HCT116 (cell line): Measurements from ENCODE around the gene ADNP. TPM values are rescaled to one million over a fixed set of nuclear protein-coding genes. Genes with fewer than 3 reads are reported as not detected.
A peak's percentile ranks its signal among the peaks of the same experiment; 100 is the strongest.

Experiments
- ATAC-seq: fragments of 200-7000 bp; cut with Tn5 transposase; 2 replicates; pipeline ENCODE4 v1.9.1; 2020; ENCODE audit warnings: mild to moderate bottlenecking, moderate library complexity
- BruUV-seq: library from RNA; stranded (reverse); fragments of 400-500 nt; replicated peaks from 2 replicates; lab custom pipeline; 2021; lab: Mats Ljungman, UMichigan
- CTCF ChIA-PET: fragments of 300-600 bp; sonication (Branson Sonifier 250); formaldehyde crosslinking; loops from one replicate; lab custom pipeline; 2021; ENCODE audit warnings: antibody characterized with exemption; lab: Charles Lee
- POLR2A ChIA-PET: fragments of 300-600, 350-600 bp; sonication (Branson Sonifier 250); formaldehyde crosslinking; loops from one replicate; lab custom pipeline; 2021; ENCODE audit warnings: antibody characterized with exemption; lab: Charles Lee
- RAD21 ChIA-PET, 2 experiments: fragments of 300-600 bp; sonication (Branson Sonifier 250); formaldehyde crosslinking; loops; one replicate each; lab custom pipeline; 2023; ENCODE audit warnings: low total read pairs in 2 of 2; ENCODE audit not compliant: uncharacterized antibody in 2 of 2, unreplicated experiment in 2 of 2, low non-redundant PET in 1 of 2; lab: Charles Lee
- DNase-seq: peaks from one replicate; pipeline ENCODE4 v3.0.0-alpha.2; 2010; ENCODE audit warnings: low read depth, low spot score
- H2AFZ ChIP-seq: fragments of 200-600 bp; shearing (Covaris generic), sonication (generic); 2 replicates; pipeline ENCODE4 v1.6.1; 2017; ENCODE audit warnings: low read depth, mixed run types, mixed read lengths, antibody characterized with exemption, low read length; ENCODE audit not compliant: poor library complexity, severe bottlenecking
- H3K27ac ChIP-seq: 2 replicates; pipeline ENCODE4 v1.5.1; 2012; ENCODE audit warnings: low read depth, low read length
- H3K27me3 ChIP-seq: fragments of 200-600 bp; sonication (generic); 2 replicates; pipeline ENCODE4 v1.6.1; 2016; ENCODE audit warnings: mixed run types, low read length, mixed read lengths; ENCODE audit not compliant: insufficient read depth
- H3K36me3 ChIP-seq, 2 experiments: fragments of 200-500 bp in 1 of 2; fragments of 200-600 bp in 1 of 2; sonication (Bioruptor generic) in 1 of 2; sonication (generic) in 1 of 2; 2 replicates each; pipeline versions ENCODE4 v1.5.1 to v1.6.1; 2014 to 2016; ENCODE audit warnings: low read length in 2 of 2, inconsistent platforms in 1 of 2, mixed read lengths in 1 of 2, mixed run types in 1 of 2; ENCODE audit not compliant: insufficient read depth in 2 of 2, control insufficient read depth in 1 of 2
- H3K4me1 ChIP-seq, 2 experiments: fragments of 200-600 bp in 1 of 2; sonication (generic) in 1 of 2; 2 replicates each; pipeline versions ENCODE4 v1.5.1 to v1.6.1; 2012 to 2017; ENCODE audit warnings: low read length in 2 of 2, inconsistent platforms in 1 of 2, mild to moderate bottlenecking in 1 of 2, mixed read lengths in 1 of 2, mixed run types in 1 of 2, moderate library complexity in 1 of 2; ENCODE audit not compliant: insufficient read depth in 2 of 2, control insufficient read depth in 1 of 2
- H3K4me2 ChIP-seq: fragments of 200-600 bp; sonication (generic); 2 replicates; pipeline ENCODE4 v1.6.1; 2017; ENCODE audit warnings: mixed run types, low read length, mixed read lengths
- H3K4me3 ChIP-seq, 2 experiments: fragments of 200-600 bp in 1 of 2; sonication (generic) in 1 of 2; replicated peaks in 1 of 2; 2 replicates each; pipeline ENCODE4 v1.5.1; 2011 to 2016; ENCODE audit warnings: low read length in 2 of 2, control low read depth in 1 of 2, low read depth in 1 of 2, mild to moderate bottlenecking in 1 of 2, mixed read lengths in 1 of 2, mixed run types in 1 of 2
- H3K79me2 ChIP-seq: fragments of 200-600 bp; sonication (generic); 2 replicates; pipeline ENCODE4 v1.6.1; 2017; ENCODE audit warnings: mild to moderate bottlenecking, mixed run types, low read length, moderate library complexity, mixed read lengths; ENCODE audit not compliant: insufficient read depth
- H3K9ac ChIP-seq: fragments of 200-600 bp; sonication (generic); 2 replicates; pipeline ENCODE4 v1.6.1; 2016; ENCODE audit warnings: low read length, mixed read lengths
- H3K9me2 ChIP-seq: fragments of 200-600 bp; sonication (generic), shearing (Covaris generic); 2 replicates; pipeline ENCODE4 v1.6.1; 2017; ENCODE audit warnings: mixed run types, mild to moderate bottlenecking, moderate library complexity; ENCODE audit not compliant: insufficient read depth
- H3K9me3 ChIP-seq, 2 experiments: fragments of 200-500 bp in 1 of 2; fragments of 200-600 bp in 1 of 2; sonication (Bioruptor generic) in 1 of 2; sonication (generic) in 1 of 2; 2 replicates each; pipeline ENCODE4 v1.6.1; 2014 to 2017; ENCODE audit warnings: low read length in 2 of 2, mixed read lengths in 2 of 2, inconsistent platforms in 1 of 2, low read depth in 1 of 2, mild to moderate bottlenecking in 1 of 2, mixed run types in 1 of 2, moderate library complexity in 1 of 2; ENCODE audit not compliant: control insufficient read depth in 1 of 2, insufficient read depth in 1 of 2
- H4K20me1 ChIP-seq: fragments of 200-600 bp; sonication (generic), shearing (Covaris generic); 2 replicates; pipeline ENCODE4 v1.6.1; 2017; ENCODE audit warnings: mixed run types, mild to moderate bottlenecking, moderate library complexity; ENCODE audit not compliant: insufficient read depth
- ATF3 ChIP-seq: IDR thresholded peaks from 2 replicates; pipeline ENCODE4 v1.6.1; 2012
- CEBPB ChIP-seq: IDR thresholded peaks from 2 replicates; pipeline ENCODE4 v1.6.1; 2012; ENCODE audit warnings: low read depth
- CTCF ChIP-seq, 3 experiments: fragments of 200-600 bp in 1 of 3; sonication (generic) in 1 of 3; IDR thresholded peaks in 2 of 3; conservative IDR thresholded peaks in 1 of 3; 2 replicates each; pipeline ENCODE4 v1.5.1; 2012 to 2017; ENCODE audit warnings: low read depth in 2 of 3, low read length in 2 of 3, antibody characterized with exemption in 1 of 3, borderline replicate concordance in 1 of 3, control low read depth in 1 of 3, mild to moderate bottlenecking in 1 of 3, mixed read lengths in 1 of 3, mixed run types in 1 of 3, moderate library complexity in 1 of 3; ENCODE audit not compliant: insufficient read depth in 1 of 3
- EGR1 ChIP-seq: IDR thresholded peaks from 2 replicates; pipeline ENCODE4 v1.6.1; 2012; ENCODE audit warnings: low read depth
- EZH2 ChIP-seq: fragments of 200-600 bp; sonication (generic); IDR thresholded peaks from 2 replicates; pipeline ENCODE4 v1.6.1; 2017; ENCODE audit warnings: antibody characterized with exemption, mixed run types
- EZH2phosphoT487 ChIP-seq: fragments of 200-600 bp; IDR thresholded peaks from 2 replicates; pipeline ENCODE4 v1.6.1; 2018; ENCODE audit warnings: antibody characterized with exemption, borderline replicate concordance
- POLR2AphosphoS5 ChIP-seq: IDR thresholded peaks from 2 replicates; pipeline ENCODE4 v1.6.1; 2011; ENCODE audit warnings: mild to moderate bottlenecking, low read depth, low read length, moderate library complexity
- SIN3A ChIP-seq: IDR thresholded peaks from 2 replicates; pipeline ENCODE4 v1.6.1; 2012; ENCODE audit warnings: low read depth
- TCF7L2 ChIP-seq: IDR thresholded peaks from 2 replicates; pipeline ENCODE4 v1.7.0; 2011; ENCODE audit warnings: borderline replicate concordance, inconsistent platforms; ENCODE audit not compliant: insufficient read depth, insufficient read length; ENCODE audit errors: extremely low read depth
- YY1 ChIP-seq: IDR thresholded peaks from 2 replicates; pipeline ENCODE4 v1.6.1; 2011; ENCODE audit warnings: low read length, low read depth, moderate library complexity, mild to moderate bottlenecking; ENCODE audit not compliant: insufficient replicate concordance; ENCODE audit errors: extremely low read depth
- intact Hi-C: fragments of 100-400 bp; cut with micrococcal nuclease; formaldehyde crosslinking; loops from 2 replicates; pipeline ENCODE4 v1.10.0; 2022
- total RNA-seq: library from RNA; stranded (reverse); gene quantifications from one replicate; pipeline ENCODE4 v1.2.1, GENCODE V29; 2021; ENCODE audit not compliant: unreplicated experiment

ADNP gene
- total RNA-seq, 1 experiment from 2014 or later, result 85.9 TPM

DNA sequence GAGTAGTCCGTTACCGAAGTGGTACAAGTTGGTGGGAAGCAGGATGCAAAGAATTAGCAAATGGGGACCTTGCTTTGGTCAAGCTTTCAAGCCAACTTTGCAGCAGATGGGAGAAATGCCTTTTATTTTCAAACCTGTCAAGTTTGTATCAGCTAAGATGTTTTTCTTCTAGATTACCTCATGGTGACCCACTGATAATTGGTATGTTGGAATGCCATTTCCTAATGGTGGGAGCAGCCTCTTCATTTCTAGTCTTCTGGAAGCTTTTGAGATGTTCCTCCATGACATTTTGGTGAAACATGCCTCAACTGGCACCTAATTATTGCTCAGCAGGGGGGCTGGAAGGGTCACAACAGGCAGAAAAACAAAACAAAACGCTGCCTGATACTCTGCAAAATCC, 43.7 kb downstream of the ADNP start:
- ChIA-PET CTCF (no interaction called here), POLR2A (no interaction called here), RAD21 (no interaction called here)
- TF ChIP-seq SIN3A, result no peak
- no peak for TF ChIP-seq ATF3
- TF ChIP-seq CEBPB, result no peak
- no peak for TF ChIP-seq CTCF (IDR thresholded peaks at IDR 0.05 in 2 of 3, conservative IDR thresholded peaks at IDR 0.05 in 1 of 3; ENCODE audit: borderline replicate concordance in 1 of 3, insufficient read depth in 1 of 3, low read depth in 2 of 3, low read length in 2 of 3)
- no peak for TF ChIP-seq EGR1
- TF ChIP-seq EZH2phosphoT487, result no peak
- no peak overlapping the region for H3K9ac ChIP-seq
- H3K4me1 ChIP-seq, result no peaks in the 10 kb centered on the region
- no peaks in the 10 kb centered on the region for H3K9me2 ChIP-seq
- H3K9me3 ChIP-seq, result no peaks in the 10 kb centered on the region
- no peaks in the 10 kb centered on the region for H3K27me3 ChIP-seq
- peaks cover 22% of the 10 kb centered on the region; the same call in 1 of the 2 replicates for H3K79me2 ChIP-seq
- intact Hi-C loops, result no loop called here
- H3K4me3 ChIP-seq, result no peak overlapping the region
- DNase-seq (no peak), ATAC-seq (no peak)
- H2AFZ ChIP-seq, result no peak overlapping the region
- BruUV-seq, result no TSS peak
- no peak overlapping the region for H3K4me2 ChIP-seq
- no peaks in the 10 kb centered on the region; the same call in 1 of the 2 replicates for H4K20me1 ChIP-seq
- peaks cover 17 to 27% of the 10 kb centered on the region in 2 experiments; a peak in 3 of 4 replicates for H3K36me3 ChIP-seq
- no peak overlapping the region for H3K27ac ChIP-seq

DNA sequence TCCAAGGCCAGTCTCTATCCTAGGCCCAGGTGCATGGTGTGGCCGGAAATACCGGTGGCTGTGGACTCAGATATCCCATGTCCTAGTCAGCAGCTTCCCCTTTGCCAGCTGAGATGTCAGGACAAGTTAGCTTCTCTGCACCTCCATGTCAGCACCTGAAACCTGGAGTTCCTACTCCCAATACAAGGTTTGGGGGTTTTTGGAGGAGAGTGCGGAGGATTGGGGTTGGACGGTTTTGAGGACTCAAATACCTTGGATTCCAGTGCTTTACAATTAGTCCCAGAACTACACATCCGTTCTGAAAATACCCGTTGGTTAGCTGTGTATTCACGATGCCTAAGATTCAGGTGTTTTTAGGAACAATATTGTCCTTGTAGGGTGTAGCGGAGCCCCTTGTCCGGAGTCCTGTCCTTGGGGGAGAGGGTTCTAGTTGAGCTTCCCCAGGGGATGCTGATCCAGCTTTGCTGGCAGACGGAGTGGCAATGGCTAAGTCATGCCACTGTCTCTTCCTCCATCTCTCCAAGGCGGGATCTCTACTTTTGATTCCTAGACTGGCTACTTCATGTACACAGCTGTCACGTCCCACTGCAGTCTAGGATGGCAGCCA, 45.0 kb downstream of the ADNP start:
- Histone ChIP-seq H3K4me3 (no peak overlapping the region), H3K27me3 (no peaks in the 10 kb centered on the region), H3K79me2 (peaks cover 10% of the 10 kb centered on the region; the same call in 1 of the 2 replicates), H3K9ac (no peak overlapping the region), H2AFZ (no peak overlapping the region), H3K4me2 (no peak overlapping the region), H4K20me1 (no peaks in the 10 kb centered on the region; the same call in 1 of the 2 replicates), H3K9me2 (no peaks in the 10 kb centered on the region), H3K27ac (no peak overlapping the region), H3K36me3 (peaks cover 8 to 15% of the 10 kb centered on the region in 2 experiments; a peak in 3 of 4 replicates), H3K4me1 (no peaks in the 10 kb centered on the region), H3K9me3 (no peaks in the 10 kb centered on the region)
- RAD21 ChIA-PET, result no interaction called here
- CTCF ChIA-PET, result no interaction called here
- TF ChIP-seq YY1, result no peak
- no peak for TF ChIP-seq ATF3
- no peak for TF ChIP-seq CTCF (IDR thresholded peaks at IDR 0.05 in 2 of 3, conservative IDR thresholded peaks at IDR 0.05 in 1 of 3; ENCODE audit: borderline replicate concordance in 1 of 3, insufficient read depth in 1 of 3, low read depth in 2 of 3, low read length in 2 of 3)
- peak; percentile 36; the same call in 1 of the 2 replicates for TF ChIP-seq POLR2AphosphoS5
- no peak for TF ChIP-seq TCF7L2
- no peak for TF ChIP-seq EZH2phosphoT487
- TF ChIP-seq EZH2, result no peak
- intact Hi-C loops, result no loop called here
- POLR2A ChIA-PET, result no interaction called here
- ATAC-seq (peak; percentile 46), DNase-seq (no peak)
- no TSS peak for BruUV-seq
